Measurements from ENCODE around the gene PRDM16. TPM values are rescaled to one million over a fixed set of nuclear protein-coding genes. Genes with fewer than 3 reads are reported as not detected.

The PRDM16 gene
- total RNA-seq, 1 experiment from 2014 or later: not detected

GRCh38 chr1:3444298-3444697 is 375.3 kb downstream of the PRDM16 start:
- Mint-ChIP-seq H3K27me3 (ENCODE audit: insufficient read depth, unreplicated experiment) (peaks cover 40% of the 10 kb centered on the region), H3K27ac (ENCODE audit: low read depth, unreplicated experiment) (no peak overlapping the region), H3K9me3 (ENCODE audit: unreplicated experiment) (peaks cover 11% of the 10 kb centered on the region), H3K36me3 (ENCODE audit: insufficient read depth, unreplicated experiment) (no peaks in the 10 kb centered on the region), H3K4me3 (ENCODE audit: unreplicated experiment) (no peak overlapping the region), H3K4me1 (ENCODE audit: insufficient read depth, unreplicated experiment) (no peaks in the 10 kb centered on the region)
- BruUV-seq (replicated peaks): no TSS peak
- intact Hi-C loops (cut with micrococcal nuclease): no loop called here
- ChIA-PET POLR2A (no interaction called here), CTCF (interaction anchor here (3.3 kb wide), 1 partner anchor 8 kb away, joined by 27 read pairs; no protein-coding TSS in a partner anchor)
- TF ChIP-seq CTCF (IDR thresholded peaks at IDR 0.05; ENCODE audit: unreplicated experiment): no peak
- DNase-seq (ENCODE audit: unreplicated experiment): no peak

GRCh38 chr1:3444736-3445135 is 375.7 kb downstream of the PRDM16 start:
- Mint-ChIP-seq H3K27ac (ENCODE audit: low read depth, unreplicated experiment) (no peak overlapping the region), H3K4me3 (ENCODE audit: unreplicated experiment) (no peak overlapping the region), H3K27me3 (ENCODE audit: insufficient read depth, unreplicated experiment) (peaks cover 45% of the 10 kb centered on the region), H3K9me3 (ENCODE audit: unreplicated experiment) (peaks cover 11% of the 10 kb centered on the region), H3K4me1 (ENCODE audit: insufficient read depth, unreplicated experiment) (no peaks in the 10 kb centered on the region), H3K36me3 (ENCODE audit: insufficient read depth, unreplicated experiment) (no peaks in the 10 kb centered on the region)
- BruUV-seq (replicated peaks): no TSS peak
- TF ChIP-seq CTCF (IDR thresholded peaks at IDR 0.05; ENCODE audit: unreplicated experiment): no peak
- POLR2A ChIA-PET: interaction anchor here (0.7 kb wide), 1 partner anchor 466 kb away, joined by 3 read pairs; no protein-coding TSS in a partner anchor
- no peak for DNase-seq (ENCODE audit: unreplicated experiment)
- CTCF ChIA-PET: no interaction called here
- intact Hi-C loops (cut with micrococcal nuclease): no loop called here

GRCh38 chr1:3450202-3450863 is 381.3 kb downstream of the PRDM16 start:
- TF ChIP-seq CTCF (IDR thresholded peaks at IDR 0.05; ENCODE audit: unreplicated experiment): no peak
- intact Hi-C loops (cut with micrococcal nuclease): no loop called here
- BruUV-seq (replicated peaks): no TSS peak
- Mint-ChIP-seq H3K27ac (ENCODE audit: low read depth, unreplicated experiment) (no peak overlapping the region), H3K9me3 (ENCODE audit: unreplicated experiment) (peaks cover 11% of the 10 kb centered on the region), H3K36me3 (ENCODE audit: insufficient read depth, unreplicated experiment) (no peaks in the 10 kb centered on the region), H3K4me3 (ENCODE audit: unreplicated experiment) (no peak overlapping the region), H3K27me3 (ENCODE audit: insufficient read depth, unreplicated experiment) (peaks cover 19% of the 10 kb centered on the region), H3K4me1 (ENCODE audit: insufficient read depth, unreplicated experiment) (no peaks in the 10 kb centered on the region)
- ChIA-PET POLR2A (no interaction called here), CTCF (interaction anchor here (0.6 to 4.8 kb wide), 7 partner anchors 23 to 1684 kb away, joined by 3 to 198 read pairs (median 4); no protein-coding TSS in a partner anchor)
- no peak for DNase-seq (ENCODE audit: unreplicated experiment)

GRCh38 chr1:3450983-3451382 is 382.0 kb downstream of the PRDM16 start:
- Mint-ChIP-seq H3K9me3 (ENCODE audit: unreplicated experiment) (peaks cover 11% of the 10 kb centered on the region), H3K27ac (ENCODE audit: low read depth, unreplicated experiment) (no peak overlapping the region), H3K36me3 (ENCODE audit: insufficient read depth, unreplicated experiment) (no peaks in the 10 kb centered on the region), H3K4me3 (ENCODE audit: unreplicated experiment) (no peak overlapping the region), H3K4me1 (ENCODE audit: insufficient read depth, unreplicated experiment) (no peaks in the 10 kb centered on the region), H3K27me3 (ENCODE audit: insufficient read depth, unreplicated experiment) (peaks cover 19% of the 10 kb centered on the region)
- ChIA-PET POLR2A (no interaction called here), CTCF (interaction anchor here (0.6 to 4.8 kb wide), 5 partner anchors 34 to 1684 kb away, joined by 3 to 198 read pairs (median 5); no protein-coding TSS in a partner anchor)
- TF ChIP-seq CTCF (IDR thresholded peaks at IDR 0.05; ENCODE audit: unreplicated experiment): no peak
- no TSS peak for BruUV-seq (replicated peaks)
- intact Hi-C loops (cut with micrococcal nuclease): no loop called here
- no peak for DNase-seq (ENCODE audit: unreplicated experiment)

Measured in MCF 10A (cell line).